Right lobe of liver (tissue), 6 donors: ENCODE data around the gene TOGARAM2. TPM values are rescaled to one million over a fixed set of nuclear protein-coding genes. Genes with fewer than 3 reads are reported as not detected.

ENCODE experiments used
- ATAC-seq, 4 donors: fragments of 200-7000 bp; cut with Tn5 transposase; one replicate each; pipeline ENCODE4 v1.9.1; 2020; ENCODE audit warnings: mild to moderate bottlenecking in 4 of 4, moderate library complexity in 4 of 4
- DNase-seq, 3 donors: peaks; one replicate each; pipeline ENCODE4 v3.0.0-alpha.2; 2020
- H3K27ac ChIP-seq, 3 donors: fragments of 200-600 bp; one replicate each; pipeline ENCODE4 v1.8.0; 2022
- H3K27me3 ChIP-seq, 2 donors: fragments of 200-600 bp; one replicate each; pipeline ENCODE4 v1.8.0; 2022
- H3K36me3 ChIP-seq, 4 donors: fragments of 200-600 bp; sonication (generic) in 1 of 4; one replicate each; pipeline versions ENCODE4 v1.5.1 to v1.8.0; 2017 to 2022; ENCODE audit warnings: control low read depth in 1 of 4
- H3K4me1 ChIP-seq, 4 donors: fragments of 200-600 bp; sonication (generic) in 1 of 4; one replicate each; pipeline versions ENCODE4 v1.5.1 to v1.8.0; 2017 to 2022; ENCODE audit warnings: control low read depth in 1 of 4
- H3K4me3 ChIP-seq, 3 donors: fragments of 200-600 bp; one replicate each; pipeline ENCODE4 v1.8.0; 2022
- H3K9me3 ChIP-seq, 4 donors: fragments of 200-600 bp; sonication (generic) in 1 of 4; one replicate each; pipeline versions ENCODE4 v1.5.1 to v1.8.0; 2017 to 2022; ENCODE audit warnings: control low read depth in 1 of 4
- POLR2A ChIP-seq: fragments of 450-650 bp; IDR thresholded peaks from one replicate; pipeline ENCODE4 v1.6.1; 2017; ENCODE audit warnings: antibody characterized with exemption, mild to moderate bottlenecking
- WGBS: methylation state at CpG from one replicate; pipeline ENCODE4 v1.1.6; 2018; ENCODE audit warnings: low coverage, low lambda C conversion rate; ENCODE audit not compliant: insufficient coverage; ENCODE audit errors: missing lambda C conversion rate; 5-methylcytosine and 5-hydroxymethylcytosine counted together
- intact Hi-C, 2 donors: fragments of 100-400 bp; cut with DNase I; formaldehyde crosslinking; loops; one replicate each; pipeline versions ENCODE4 v1.11.2 to v1.14.1; 2022
- total RNA-seq, 6 experiments: library from RNA; depleted of rRNA in 2 of 6; stranded (reverse); fragments of >200 nt in 2 of 6; fragmentation: NEBNext Ultra II Directional in 3 of 6; extraction: Animal tissue kit (Norgen Biotek cat#: 25700) in 3 of 6; gene quantifications; one replicate each; pipeline versions ENCODE4 v1.1.0 to v1.2.4, GENCODE V29; 2016 to 2023
- TF ChIP-seq, protein P1 (sequence below), 4 donors: fragments of 200-600 bp in 3 of 4; fragments of 450-650 bp in 1 of 4; IDR thresholded peaks; one replicate each; pipeline versions ENCODE4 v1.5.1 to v1.8.0; 2016 to 2022; ENCODE audit warnings: antibody characterized with exemption in 4 of 4, mild to moderate bottlenecking in 2 of 4
- donor health status: DM: no; HTN: yes; CAD: no.
- donor health status: DM: no; HTN: no; CAD: no.
- donor health status: DM: no; HTN: no; CAD: no.
- donor health status: DM: no; HTN: yes; CAD: no.
- donor health status: DM: no; HTN: yes; CAD: no.

The TOGARAM2 gene
- total RNA-seq, 6 experiments from 2014 or later, result 0.06 to 0.37 (median 0.14) TPM; not detected in 1

DNA sequence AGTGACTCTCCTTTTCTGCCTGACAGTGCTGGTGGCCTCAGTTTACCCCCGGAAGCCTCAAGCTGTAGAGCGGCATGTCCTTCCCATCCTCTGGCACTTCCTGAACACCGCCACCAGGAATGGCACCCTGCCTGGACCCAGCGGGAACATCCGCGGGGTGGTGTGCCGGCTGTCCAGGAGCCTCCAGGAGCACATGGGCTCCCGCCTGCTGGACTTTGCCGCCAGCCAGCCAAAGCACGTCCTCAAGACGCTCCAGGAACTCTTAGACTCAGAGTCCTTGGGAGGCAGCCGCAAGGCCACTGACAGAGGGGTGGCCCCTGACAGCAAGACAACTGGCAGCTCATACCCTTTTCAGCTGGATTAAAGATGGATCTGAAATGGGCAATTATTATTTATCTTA is 70.6 kb downstream of the TOGARAM2 start:
- no peaks in the 10 kb centered on the region for H3K36me3 ChIP-seq
- DNase-seq (no peak), ATAC-seq (no peak)

DNA sequence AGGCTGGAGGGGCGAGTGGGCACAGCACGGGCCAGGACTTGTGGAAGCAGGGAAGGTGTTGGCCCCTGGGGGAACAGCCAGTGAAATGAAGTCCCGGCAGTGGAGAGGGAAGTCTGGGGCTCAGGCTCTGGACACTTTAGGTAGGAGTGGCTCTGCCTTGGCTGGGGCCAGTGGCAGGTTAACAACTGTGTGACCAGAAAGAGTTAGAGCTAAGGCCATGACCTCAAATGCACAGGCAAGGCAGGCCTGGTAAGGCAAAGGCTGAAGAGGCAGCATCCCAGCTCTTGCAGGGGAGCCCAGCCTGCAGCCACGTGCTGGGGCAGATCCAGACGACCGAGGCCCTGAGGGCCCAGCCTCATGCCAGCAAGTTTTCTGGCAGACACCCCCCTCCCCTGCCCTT is 71.7 kb downstream of the TOGARAM2 start:
- Histone ChIP-seq H3K9me3 (no peaks in the 10 kb centered on the region), H3K27ac (no peak overlapping the region), H3K4me3 (no peak overlapping the region), H3K4me1 (no peaks in the 10 kb centered on the region), H3K36me3 (no peaks in the 10 kb centered on the region), H3K27me3 (no peaks in the 10 kb centered on the region)
- ATAC-seq (no peak), DNase-seq (no peak)
- intact Hi-C loops, result no loop called here
- WGBS, result 60% methylated on average over 2 of the region's 6 CpGs
- TF ChIP-seq POLR2A, result no peak
- TF ChIP-seq, protein P1, sequence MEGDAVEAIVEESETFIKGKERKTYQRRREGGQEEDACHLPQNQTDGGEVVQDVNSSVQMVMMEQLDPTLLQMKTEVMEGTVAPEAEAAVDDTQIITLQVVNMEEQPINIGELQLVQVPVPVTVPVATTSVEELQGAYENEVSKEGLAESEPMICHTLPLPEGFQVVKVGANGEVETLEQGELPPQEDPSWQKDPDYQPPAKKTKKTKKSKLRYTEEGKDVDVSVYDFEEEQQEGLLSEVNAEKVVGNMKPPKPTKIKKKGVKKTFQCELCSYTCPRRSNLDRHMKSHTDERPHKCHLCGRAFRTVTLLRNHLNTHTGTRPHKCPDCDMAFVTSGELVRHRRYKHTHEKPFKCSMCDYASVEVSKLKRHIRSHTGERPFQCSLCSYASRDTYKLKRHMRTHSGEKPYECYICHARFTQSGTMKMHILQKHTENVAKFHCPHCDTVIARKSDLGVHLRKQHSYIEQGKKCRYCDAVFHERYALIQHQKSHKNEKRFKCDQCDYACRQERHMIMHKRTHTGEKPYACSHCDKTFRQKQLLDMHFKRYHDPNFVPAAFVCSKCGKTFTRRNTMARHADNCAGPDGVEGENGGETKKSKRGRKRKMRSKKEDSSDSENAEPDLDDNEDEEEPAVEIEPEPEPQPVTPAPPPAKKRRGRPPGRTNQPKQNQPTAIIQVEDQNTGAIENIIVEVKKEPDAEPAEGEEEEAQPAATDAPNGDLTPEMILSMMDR (IDR thresholded peaks at IDR 0.05), result no peak

More for the DNA sequence above, 70.6 kb downstream of the TOGARAM2 start:
- H3K9me3 ChIP-seq, result no peaks in the 10 kb centered on the region
- 86% methylated on average over 5 of the region's 12 CpGs for WGBS
- TF ChIP-seq POLR2A, result no peak
- TF ChIP-seq, protein P1 (IDR thresholded peaks at IDR 0.05), result no peak
- H3K4me1 ChIP-seq, result no peaks in the 10 kb centered on the region
- H3K4me3 ChIP-seq, result no peak overlapping the region
- no peaks in the 10 kb centered on the region for H3K27me3 ChIP-seq
- intact Hi-C loops, result no loop called here
- H3K27ac ChIP-seq, result no peak overlapping the region

DNA sequence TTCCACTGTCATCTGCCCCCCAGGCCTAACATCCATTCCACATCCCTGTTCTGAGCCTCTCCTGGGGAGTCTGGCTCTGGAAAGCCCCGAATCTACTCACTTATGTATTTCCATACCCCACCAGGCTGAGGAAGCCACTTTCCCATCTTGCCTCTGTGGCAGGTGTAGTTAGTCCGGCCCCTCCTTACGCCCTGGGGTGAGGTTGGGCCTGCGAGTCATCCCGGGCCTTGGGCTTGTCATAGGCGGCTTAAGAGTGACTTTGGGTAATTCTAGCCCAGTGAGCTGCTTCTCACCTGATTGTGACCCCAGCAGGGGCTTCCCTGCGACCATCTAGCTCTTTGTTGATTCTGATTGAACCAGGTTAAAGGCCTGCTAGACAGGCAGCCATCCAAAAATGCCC is 72.1 kb downstream of the TOGARAM2 start:
- no peaks in the 10 kb centered on the region for H3K36me3 ChIP-seq
- ATAC-seq, result no peak
- no peaks in the 10 kb centered on the region for H3K4me1 ChIP-seq
- WGBS, result 58% methylated on average over 2 of the region's 7 CpGs
- no peak overlapping the region for H3K4me3 ChIP-seq
- DNase-seq, result no peak
- no peaks in the 10 kb centered on the region for H3K9me3 ChIP-seq
- H3K27ac ChIP-seq, result no peak overlapping the region
- TF ChIP-seq, protein P1 (IDR thresholded peaks at IDR 0.05), result no peak
- no peak for TF ChIP-seq POLR2A
- no peaks in the 10 kb centered on the region for H3K27me3 ChIP-seq
- intact Hi-C loops, result no loop called here

DNA sequence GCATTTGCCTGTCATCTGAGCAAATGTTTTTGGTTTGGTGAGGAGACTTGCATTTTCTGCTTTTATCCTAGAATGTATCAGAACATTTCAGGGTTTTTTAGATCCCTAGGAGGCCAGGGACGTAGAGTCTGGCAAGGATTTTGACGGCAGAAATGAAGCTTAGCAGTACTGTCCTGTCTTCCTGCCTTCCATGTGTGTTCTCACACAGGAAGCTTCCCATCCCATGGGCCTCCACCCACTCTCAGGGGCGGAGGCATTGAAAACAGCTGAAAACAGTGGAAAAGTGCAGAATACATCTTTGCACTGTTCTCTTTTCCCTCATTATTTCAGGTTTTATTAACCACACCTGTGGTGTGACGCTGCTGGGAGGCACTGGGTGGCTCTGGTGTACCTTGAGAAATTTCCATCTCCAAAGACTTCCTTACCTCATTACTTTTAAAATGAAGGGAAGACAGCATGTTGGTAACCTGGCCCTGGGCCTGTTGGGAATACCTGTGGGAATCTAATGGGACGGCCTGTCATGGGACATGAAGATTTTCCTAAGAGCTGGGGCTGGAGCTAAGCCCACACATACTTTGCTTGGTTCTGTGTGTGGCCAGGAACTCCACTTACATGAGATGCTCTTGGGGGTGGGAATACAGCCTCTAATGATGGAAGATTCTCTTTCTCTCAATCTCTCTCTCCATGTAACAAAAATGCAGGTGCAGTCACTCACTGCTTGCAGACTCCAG is 72.7 kb downstream of the TOGARAM2 start:
- ATAC-seq (no peak), DNase-seq (peak in 1 of 3 donors; percentile 3)
- no peak overlapping the region for H3K27ac ChIP-seq
- no peaks in the 10 kb centered on the region for H3K9me3 ChIP-seq
- H3K27me3 ChIP-seq, result no peaks in the 10 kb centered on the region
- 65% methylated on average over 4 of the region's 5 CpGs for WGBS
- H3K4me3 ChIP-seq, result no peak overlapping the region
- intact Hi-C loops, result no loop called here
- H3K4me1 ChIP-seq, result no peaks in the 10 kb centered on the region
- H3K36me3 ChIP-seq, result no peaks in the 10 kb centered on the region
- TF ChIP-seq, protein P1 (IDR thresholded peaks at IDR 0.05), result no peak
- TF ChIP-seq POLR2A, result no peak
